ENCODE results near the gene PCDHB11. TPM values are rescaled to one million over a fixed set of nuclear protein-coding genes. Genes with fewer than 3 reads are reported as not detected.
"Not testable (repeated sequence)": the region's sequence is repeated elsewhere in the genome, so short reads cannot be mapped to it uniquely, and the experiment has no call there.

Gene PCDHB11
- total RNA-seq, 2 experiments from 2014 or later: not detected

DNA sequence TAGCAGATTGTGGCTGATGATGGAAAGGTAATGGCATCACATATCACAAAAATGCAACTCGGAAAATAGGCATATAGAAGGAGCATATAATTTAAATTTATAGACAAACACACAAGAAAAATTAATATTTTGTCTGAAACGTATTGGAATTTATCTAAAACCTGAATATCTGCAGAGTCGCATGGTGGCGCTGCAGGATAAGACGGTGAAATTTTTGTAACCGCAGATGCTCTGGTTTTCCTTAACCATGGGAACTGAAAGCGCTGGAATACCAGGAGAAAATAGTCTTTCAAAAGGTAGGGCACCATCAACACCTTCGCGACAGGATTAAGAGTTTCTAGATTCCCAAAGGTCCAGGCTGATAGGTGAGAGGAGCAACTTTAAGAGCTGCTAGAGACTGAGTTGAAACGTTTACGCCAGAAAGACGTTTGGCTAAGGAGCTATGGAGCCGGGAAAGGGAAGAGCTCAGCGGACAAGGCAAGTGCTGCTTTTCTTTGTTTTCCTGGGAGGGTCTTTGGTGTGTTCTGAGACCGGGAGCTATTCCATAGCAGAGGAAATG, 34.8 kb downstream of the PCDHB11 start:
- ChIA-PET POLR2A (no interaction called here), CTCF (interaction anchor here (0.5 kb wide), 1 partner anchor 148 kb away, joined by 3 read pairs; no protein-coding TSS in a partner anchor)

DNA sequence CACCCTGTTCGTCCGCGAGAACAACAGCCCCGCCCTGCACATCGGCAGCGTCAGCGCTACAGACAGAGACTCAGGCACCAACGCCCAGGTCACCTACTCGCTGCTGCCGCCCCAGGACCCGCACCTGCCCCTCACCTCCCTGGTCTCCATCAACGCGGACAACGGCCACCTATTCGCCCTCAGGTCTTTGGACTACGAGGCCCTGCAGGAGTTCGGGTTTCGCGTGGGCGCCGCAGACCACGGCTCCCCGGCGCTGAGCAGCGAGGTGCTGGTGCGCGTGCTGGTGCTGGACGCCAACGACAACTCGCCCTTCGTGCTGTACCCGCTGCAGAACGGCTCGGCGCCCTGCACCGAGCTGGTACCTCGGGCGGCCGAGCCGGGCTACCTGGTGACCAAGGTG, 36.5 kb downstream of the PCDHB11 start:
- CTCF ChIA-PET, POLR2A ChIA-PET: not testable (repeated sequence)

DNA sequence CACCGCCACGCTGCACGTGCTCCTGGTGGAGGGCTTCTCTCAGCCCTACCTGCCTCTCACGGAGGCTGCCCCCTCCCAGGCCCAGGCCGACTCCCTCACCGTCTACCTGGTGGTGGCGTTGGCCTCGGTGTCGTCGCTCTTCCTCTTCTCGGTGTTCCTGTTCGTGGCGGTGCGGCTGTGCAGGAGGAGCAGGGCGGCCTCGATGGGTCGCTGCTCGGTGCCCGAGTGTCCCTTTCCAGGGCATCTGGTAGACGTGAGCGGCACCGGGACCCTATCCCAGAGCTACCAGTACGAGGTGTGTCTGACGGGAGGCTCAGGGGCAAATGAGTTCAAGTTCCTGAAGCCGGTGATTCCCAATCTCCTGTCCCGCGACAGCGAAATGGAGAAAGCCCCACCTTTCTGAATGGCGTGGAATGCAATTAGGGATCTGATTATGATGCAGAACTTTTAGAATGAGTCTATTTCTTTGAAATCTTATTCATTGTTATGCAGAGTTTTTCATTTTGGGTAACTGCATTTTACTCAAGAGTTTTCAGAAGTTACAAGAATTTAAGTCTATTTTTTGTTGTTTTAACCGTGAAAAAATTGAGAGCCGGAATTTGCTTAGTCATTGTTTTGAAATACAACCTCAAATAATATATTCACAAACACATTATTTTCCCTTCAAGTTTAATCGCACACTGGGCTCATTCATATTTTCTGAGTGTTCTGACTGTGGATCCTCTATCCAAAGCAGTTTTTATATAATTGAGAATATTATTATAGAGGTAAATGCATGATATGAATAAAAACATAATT, 37.3 kb downstream of the PCDHB11 start:
- CTCF ChIA-PET: no interaction called here
- POLR2A ChIA-PET: no interaction called here

GRCh38 chr5:141241496-141241895, 42.1 kb downstream of the PCDHB11 start:
- CTCF ChIA-PET: no interaction called here
- POLR2A ChIA-PET: no interaction called here

GRCh38 chr5:141245250-141245717, 45.9 kb downstream of the PCDHB11 start, which contains the start of gene PCDHB15:
TSS of gene PCDHB15 (plus strand) at chr5:141245395. CDS start at chr5:141245579, 184 bp downstream.
- CTCF ChIA-PET: interaction anchor here (1.3 kb wide), 1 partner anchor 319 kb away, joined by 5 read pairs; no protein-coding TSS in a partner anchor
- POLR2A ChIA-PET: no interaction called here

GRCh38 chr5:141246971-141247370, 47.5 kb downstream of the PCDHB11 start:
- POLR2A ChIA-PET, CTCF ChIA-PET: not testable (repeated sequence)

- CTCF ChIA-PET: not testable (repeated sequence)
These were observed 48.0 kb downstream of the PCDHB11 start for GRCh38 chr5:141247434-141247833.

GRCh38 chr5:141250576-141250975, 51.1 kb downstream of the PCDHB11 start:
- POLR2A ChIA-PET: no interaction called here
- CTCF ChIA-PET: no interaction called here

More at GRCh38 chr5:141247434-141247833, 48.0 kb downstream of the PCDHB11 start:
- POLR2A ChIA-PET: not testable (repeated sequence)

Other genes with a start within 250 kb of the PCDHB11 start
- not detected for gene PCDHAC2, start 233.2 kb upstream of the PCDHB11 start, total RNA-seq
- gene PCDHB1, start 148.3 kb upstream of the PCDHB11 start, total RNA-seq: not detected
- gene PCDHB2, start 105.0 kb upstream of the PCDHB11 start, total RNA-seq: not detected
- gene PCDHB3, start 99.2 kb upstream of the PCDHB11 start, total RNA-seq: not detected
- not detected for gene PCDHB4, start 77.8 kb upstream of the PCDHB11 start, total RNA-seq
- gene PCDHB5, start 64.4 kb upstream of the PCDHB11 start, total RNA-seq: not detected
- gene PCDHB6, start 49.6 kb upstream of the PCDHB11 start, total RNA-seq: not detected
- gene PCDHB7, start 27.0 kb upstream of the PCDHB11 start, total RNA-seq: not detected
- gene PCDHB8, start 21.8 kb upstream of the PCDHB11 start, total RNA-seq: not detected
- not detected for gene PCDHB16, start 17.2 kb upstream of the PCDHB11 start, total RNA-seq
- gene PCDHB9, start 12.5 kb upstream of the PCDHB11 start, total RNA-seq: not detected
- gene PCDHB10, start 7.3 kb upstream of the PCDHB11 start, total RNA-seq: not detected
- gene PCDHB12, start 9.1 kb downstream of the PCDHB11 start, total RNA-seq: not detected
- gene PCDHB13, start 14.3 kb downstream of the PCDHB11 start, total RNA-seq: not detected
- not detected for gene PCDHB14, start 23.7 kb downstream of the PCDHB11 start, total RNA-seq
- gene PCDHB15, start 45.8 kb downstream of the PCDHB11 start, total RNA-seq: not detected
- under 1 TPM; 0.19 to 0.21 TPM for gene SLC25A2, start 104.4 kb downstream of the PCDHB11 start, total RNA-seq
- 10 to 100 TPM; 57.1 to 58.0 TPM for gene TAF7, start 121.2 kb downstream of the PCDHB11 start, total RNA-seq
- gene PCDHGA1, start 130.9 kb downstream of the PCDHB11 start, total RNA-seq: under 1 TPM; 0.04 to 0.06 TPM
- gene PCDHGA2, start 139.1 kb downstream of the PCDHB11 start, total RNA-seq: under 1 TPM in 1 of 2 experiments, not detected in 1; 0.04 TPM
- not detected for gene PCDHGA3, start 144.2 kb downstream of the PCDHB11 start, total RNA-seq
- not detected for gene PCDHGB1, start 150.5 kb downstream of the PCDHB11 start, total RNA-seq
- under 1 TPM in 1 of 2 experiments, not detected in 1; 0.15 TPM for gene PCDHGA4, start 155.4 kb downstream of the PCDHB11 start, total RNA-seq
- under 1 TPM; 0.23 to 0.25 TPM for gene PCDHGB2, start 160.4 kb downstream of the PCDHB11 start, total RNA-seq
- gene PCDHGA5, start 164.5 kb downstream of the PCDHB11 start, total RNA-seq: under 1 TPM; 0.06 to 0.13 TPM
- gene PCDHGB3, start 170.6 kb downstream of the PCDHB11 start, total RNA-seq: under 1 TPM; 0.17 to 0.19 TPM
- under 1 TPM; 0.06 to 0.13 TPM for gene PCDHGA6, start 174.3 kb downstream of the PCDHB11 start, total RNA-seq
- under 1 TPM in 1 of 2 experiments, not detected in 1; 0.06 TPM for gene PCDHGA7, start 183.1 kb downstream of the PCDHB11 start, total RNA-seq
- under 1 TPM; 0.04 to 0.06 TPM for gene PCDHGB4, start 188.1 kb downstream of the PCDHB11 start, total RNA-seq
- gene PCDHGA8, start 193.0 kb downstream of the PCDHB11 start, total RNA-seq: not detected
- gene PCDHGB5, start 198.3 kb downstream of the PCDHB11 start, total RNA-seq: under 1 TPM; 0.15 to 0.19 TPM
- not detected for gene PCDHGA9, start 203.2 kb downstream of the PCDHB11 start, total RNA-seq
- gene PCDHGB6, start 208.4 kb downstream of the PCDHB11 start, total RNA-seq: under 1 TPM; 0.04 to 0.06 TPM
- gene PCDHGA10, start 213.4 kb downstream of the PCDHB11 start, total RNA-seq: under 1 TPM; 0.08 to 0.11 TPM
- gene PCDHGB7, start 218.1 kb downstream of the PCDHB11 start, total RNA-seq: not detected
- not detected for gene PCDHGA11, start 221.4 kb downstream of the PCDHB11 start, total RNA-seq
- gene PCDHGA12, start 230.9 kb downstream of the PCDHB11 start, total RNA-seq: under 1 TPM; 0.08 to 0.10 TPM

Measured in activated CD8-positive, alpha-beta memory T cell treated with anti-CD3 and anti-CD28 coated beads for 36 hours (primary cell).